Middle frontal gyrus (tissue), 1 donor: ENCODE results near the gene TLNRD1.

Experiments used
- DNase-seq: peaks from one replicate; pipeline ENCODE4 v3.0.0-alpha.2; 2015; ENCODE audit warnings: low spot score; ENCODE audit errors: extremely low spot score

TLNRD1 gene

DNA sequence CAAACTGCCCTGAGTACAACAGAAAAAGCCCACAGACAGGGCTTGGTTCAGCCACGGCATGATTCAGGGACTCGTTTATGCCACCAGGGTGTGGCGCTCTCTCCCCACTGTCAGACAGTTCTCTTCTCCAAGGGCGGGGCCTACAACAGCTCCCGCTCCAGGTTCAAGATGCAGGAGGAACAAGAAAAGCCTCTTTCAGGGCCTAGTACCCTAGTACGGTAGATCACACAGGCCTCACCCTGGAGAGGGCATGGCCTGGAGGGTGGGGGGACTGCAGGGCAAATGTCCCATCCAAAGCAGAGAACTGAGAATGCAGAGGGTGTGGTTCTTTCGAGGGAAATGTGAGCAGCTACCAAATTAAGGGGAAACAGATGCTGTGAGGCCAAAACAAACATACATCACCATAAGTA, 23.1 kb upstream of the TLNRD1 start:
- DNase-seq, result no peak

DNA sequence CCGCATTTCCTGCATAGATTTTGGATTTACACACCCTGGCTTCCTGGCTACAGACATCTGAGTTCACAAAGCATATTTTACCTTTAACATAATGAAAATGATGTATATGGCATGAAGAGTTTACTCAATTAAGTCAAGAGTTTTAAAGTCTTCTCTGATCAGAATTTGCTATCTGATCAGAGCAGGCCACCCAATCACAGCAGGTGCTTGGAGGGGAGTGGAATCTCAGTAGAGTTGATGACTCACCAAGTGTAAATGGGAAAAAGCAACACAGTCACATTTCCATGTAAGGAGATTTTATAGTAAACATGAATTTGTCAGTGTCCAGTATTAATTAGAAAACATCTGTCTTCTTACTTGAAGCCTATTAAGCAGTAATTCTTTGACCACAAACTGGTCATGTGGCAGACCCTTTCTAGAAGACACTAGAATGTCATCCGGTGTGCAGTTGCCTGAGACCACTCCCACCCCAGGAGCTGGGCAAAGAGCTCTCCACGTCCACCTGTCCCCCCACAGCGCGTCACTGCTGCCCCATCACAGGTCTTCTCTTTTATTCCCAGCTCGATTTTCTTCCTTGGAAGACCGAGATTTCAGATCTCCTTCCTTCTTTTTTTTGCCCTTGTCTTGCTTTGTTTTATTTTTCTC, 21.9 kb upstream of the TLNRD1 start:
- DNase-seq, result no peak

DNA sequence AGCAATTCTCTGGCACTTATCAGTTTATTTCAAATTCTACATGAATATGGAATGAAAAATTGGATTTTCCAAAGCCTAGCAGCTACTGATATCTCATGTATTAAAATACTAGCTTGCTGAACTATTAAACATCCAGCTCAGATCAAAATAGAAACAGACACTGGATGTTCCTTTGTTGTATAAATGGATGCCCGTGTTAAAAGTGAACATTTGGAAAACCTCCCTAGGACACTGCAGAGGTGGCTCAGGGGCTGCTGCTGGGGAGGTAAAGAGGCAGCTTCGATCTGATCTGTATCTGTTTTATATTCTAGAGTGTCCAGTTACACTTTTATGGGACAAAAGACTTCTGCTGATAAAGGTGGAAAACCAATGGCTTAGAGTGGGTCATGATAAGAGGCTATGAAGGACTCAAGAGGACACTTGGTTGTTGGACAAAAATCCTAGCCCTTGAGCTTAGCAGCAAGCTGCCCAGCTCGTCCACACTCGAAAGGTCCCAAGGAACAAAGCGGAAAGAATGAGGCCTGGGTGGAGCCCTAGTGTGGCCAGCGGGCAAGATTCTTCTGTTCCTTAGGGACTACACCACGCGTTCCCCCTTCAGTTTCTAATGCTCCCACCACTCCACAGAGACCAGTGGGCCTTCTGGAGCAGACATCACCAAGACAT, 21.1 kb upstream of the TLNRD1 start:
- DNase-seq, result no peak

DNA sequence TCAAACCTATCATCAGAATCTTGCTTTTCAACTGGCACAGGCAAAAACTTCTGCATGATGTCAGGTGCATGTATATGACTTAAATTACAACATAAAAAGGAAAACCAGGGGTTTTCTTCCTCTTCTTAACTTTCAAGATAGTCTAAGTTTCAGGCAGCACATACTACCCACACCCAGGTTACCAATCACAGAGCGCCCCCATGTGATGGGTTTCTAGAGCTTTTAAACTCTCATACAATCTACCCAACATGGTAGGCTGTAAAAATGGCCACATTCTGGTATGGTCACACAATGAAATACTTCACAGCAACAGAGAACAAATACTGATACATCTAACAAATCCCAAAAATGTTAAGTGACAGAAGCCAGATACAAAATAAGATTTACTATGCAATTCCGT, 18.5 kb upstream of the TLNRD1 start:
- no peak for DNase-seq

DNA sequence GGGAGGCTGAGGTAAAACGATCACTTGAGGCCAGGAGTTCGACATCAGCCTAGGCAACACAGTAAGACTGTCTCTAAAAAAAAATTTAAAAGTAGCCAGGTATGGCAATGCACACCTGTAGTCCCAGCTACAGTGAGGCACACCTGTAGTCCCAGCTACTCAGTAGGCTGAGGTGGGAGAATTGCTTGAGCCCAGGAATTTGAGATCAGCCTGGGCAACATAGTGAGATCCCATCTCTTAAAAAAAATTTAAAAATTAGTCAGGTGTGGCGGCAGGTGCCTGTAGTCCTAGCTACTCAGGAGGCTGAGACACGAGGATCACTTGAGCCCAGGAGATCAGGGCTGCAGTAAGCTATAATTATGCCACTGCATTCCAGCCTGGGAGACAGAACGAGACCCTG, 17.9 kb upstream of the TLNRD1 start:
- no peak for DNase-seq

DNA sequence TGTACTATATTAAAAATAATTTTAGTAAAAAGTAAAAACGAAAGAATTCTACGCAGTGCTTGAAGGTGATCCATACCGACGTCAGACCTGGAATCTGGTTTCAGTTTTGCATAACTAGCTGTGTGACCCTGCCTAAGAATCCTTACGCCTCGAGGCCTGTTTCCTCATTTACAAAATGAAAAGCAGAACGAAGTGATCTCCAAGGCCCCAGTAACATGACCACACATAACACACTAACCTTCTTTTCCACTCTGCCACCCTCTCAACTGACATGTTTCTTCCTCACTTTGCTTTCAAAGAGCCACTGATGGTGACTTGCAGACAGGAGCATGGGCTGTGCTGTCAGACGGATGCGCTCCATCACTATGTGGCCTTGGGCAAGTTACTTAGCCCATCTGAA, 15.9 kb upstream of the TLNRD1 start:
- DNase-seq, result no peak

DNA sequence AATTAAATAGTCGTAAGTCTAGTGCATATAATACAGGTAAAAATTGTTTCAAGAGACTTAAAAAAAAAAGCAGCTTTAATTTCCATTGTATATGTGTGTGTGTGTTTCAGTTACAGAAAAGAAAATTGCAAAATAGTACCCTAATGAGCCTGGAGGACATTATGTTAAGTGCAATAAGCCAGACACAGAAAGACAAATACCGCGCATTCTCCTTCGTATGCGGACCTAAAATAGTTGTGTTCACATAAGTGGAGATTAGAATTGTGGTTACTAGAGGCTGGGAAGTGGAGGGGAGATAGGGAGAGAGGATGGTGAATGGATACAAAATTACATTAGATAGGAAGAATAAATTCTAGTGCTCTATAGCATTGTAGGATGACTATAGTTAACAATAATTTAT, 14.7 kb upstream of the TLNRD1 start:
- DNase-seq, result no peak

DNA sequence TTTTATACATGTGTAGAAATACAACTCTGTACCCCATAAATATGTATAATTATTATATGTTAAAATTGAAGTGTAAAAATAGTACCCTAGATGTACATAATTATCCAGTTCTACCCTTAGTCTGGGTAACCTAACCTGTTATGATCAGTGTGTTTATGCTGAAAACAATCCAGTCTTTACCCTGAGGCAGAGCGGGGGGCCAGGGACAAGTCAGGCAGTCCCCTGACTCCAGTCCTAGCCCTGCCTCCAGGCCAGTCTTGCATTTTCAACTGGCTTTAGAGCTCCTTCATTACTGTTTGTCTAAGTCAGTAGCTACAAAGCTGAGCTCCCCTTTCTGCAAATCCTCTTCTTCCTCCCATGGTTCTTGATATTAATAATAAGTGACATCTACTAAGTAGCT, 14.2 kb upstream of the TLNRD1 start:
- DNase-seq, result no peak

DNA sequence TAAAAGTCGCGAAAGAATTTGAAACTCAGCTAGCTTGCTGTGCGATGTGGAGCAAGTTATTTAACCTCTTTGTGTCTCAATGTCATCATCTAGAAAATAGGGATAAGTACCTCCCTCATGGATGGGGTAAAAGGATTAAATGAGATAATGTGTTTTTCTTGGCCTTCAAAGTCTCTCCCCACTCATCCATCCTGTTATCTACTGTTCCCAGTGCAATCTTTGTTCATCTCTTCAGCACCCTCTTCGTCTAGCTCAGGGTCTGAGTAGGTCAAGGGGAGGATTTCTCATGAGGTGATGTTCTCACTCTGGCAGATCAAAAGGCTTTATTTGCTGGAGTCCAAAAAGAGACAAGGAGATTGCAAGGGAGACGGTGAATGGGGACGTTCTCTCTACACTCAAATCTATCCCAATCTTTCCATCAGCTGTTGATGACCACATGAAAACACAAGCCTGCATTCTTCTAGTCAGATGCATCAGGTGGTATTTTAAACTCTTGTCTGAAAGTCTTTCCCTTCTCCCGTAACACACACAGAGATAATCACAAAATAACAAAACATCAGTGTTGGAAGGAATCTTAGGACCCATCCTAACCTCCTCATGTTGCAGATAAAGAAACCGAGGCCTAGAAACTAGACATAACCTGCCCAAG, 12.5 kb upstream of the TLNRD1 start:
- DNase-seq, result no peak

DNA sequence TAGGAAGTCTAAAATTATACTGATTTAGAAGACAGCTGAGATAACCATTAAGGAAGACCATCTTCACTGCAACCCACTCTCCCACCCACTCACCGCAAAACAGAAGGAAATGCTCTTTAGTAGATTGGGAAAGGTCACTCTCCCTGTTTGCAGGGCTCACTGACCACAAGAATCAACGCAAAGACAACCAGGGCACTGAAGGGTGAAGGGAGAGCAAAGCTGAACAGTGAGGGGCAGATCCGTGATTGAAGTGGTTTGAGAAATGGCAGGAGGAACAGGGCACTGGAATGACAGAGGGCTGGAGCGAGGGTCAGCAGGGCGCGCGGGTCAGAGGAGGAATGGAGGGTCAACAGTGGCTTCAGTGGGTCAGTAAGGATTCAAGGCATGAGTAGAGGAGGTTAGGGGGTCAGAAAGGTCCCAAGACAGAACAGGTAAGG, 11.6 kb upstream of the TLNRD1 start:
- no peak for DNase-seq

DNA sequence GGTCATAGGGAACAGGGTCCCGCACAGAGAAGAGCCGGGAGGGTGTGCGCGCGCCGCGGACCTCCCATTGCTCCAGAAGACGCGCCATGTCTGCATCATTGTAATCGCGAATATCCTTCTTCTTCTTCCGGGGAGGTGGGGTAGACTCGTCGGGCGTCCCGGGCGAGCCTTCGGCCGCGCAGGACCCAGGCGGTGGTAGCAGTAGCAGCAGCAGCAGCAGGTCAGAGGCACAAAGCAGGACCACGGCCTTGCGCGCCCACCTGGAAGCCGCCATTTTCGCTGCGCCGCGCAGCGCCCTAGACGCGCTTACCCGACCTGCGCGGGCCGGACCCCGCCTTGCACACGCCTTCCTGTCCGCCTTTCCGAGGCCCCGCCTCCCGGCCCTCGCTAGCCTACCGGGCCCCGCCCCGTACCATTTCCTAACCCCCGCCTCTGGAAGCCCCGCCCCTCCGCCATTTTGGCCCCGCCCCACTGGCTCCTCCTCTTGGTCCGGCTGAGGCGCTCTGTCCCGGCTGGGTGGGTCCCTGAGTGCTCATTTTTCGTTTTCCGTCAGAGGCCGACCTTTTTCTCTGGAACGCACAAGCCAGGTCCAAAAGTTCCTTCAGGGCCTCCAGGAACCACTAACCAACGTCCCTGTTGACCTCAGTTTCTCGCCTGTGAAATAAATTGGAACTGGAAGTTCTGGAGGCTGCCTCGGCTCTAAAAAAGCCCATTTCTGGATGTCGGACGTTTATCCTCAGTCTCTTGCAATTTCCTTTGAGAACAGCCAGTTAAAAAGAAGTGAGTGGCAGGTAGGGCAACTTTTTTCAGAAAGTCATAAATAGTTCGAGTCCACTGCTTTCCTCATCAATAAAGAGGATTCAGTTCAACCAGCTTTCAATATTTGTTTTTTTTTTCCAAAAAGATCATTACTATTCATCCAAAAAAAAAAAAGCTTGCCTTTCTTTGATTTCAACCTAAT, 10.9 kb upstream of the TLNRD1 start, which contains the start of gene MESD:
Gene MESD, minus strand, starts transcription at position 302 of the 961 bp plus-strand sequence. Its CDS starts 28 bp downstream, at position 274.
- peak; percentile 86 for DNase-seq

DNA sequence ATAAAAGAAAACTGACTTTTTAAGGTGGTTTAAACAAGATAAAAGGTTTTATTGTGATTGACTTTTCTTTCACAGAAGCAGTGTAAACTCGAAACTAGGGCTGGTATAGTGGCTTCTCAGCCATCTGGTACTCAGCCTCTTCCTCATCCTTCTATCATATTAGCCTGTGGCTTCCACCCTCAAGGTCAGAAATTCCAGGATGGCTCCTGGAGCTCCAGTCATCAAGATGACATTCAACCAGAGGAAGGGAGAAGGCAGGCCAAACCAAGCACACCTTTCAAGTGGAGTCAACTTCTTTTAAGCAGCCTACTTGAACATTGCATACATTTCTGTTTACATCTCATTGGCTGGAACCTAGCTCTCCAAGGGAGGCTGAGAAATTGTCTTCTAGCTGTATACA, 9.8 kb upstream of the TLNRD1 start:
- no peak for DNase-seq

DNA sequence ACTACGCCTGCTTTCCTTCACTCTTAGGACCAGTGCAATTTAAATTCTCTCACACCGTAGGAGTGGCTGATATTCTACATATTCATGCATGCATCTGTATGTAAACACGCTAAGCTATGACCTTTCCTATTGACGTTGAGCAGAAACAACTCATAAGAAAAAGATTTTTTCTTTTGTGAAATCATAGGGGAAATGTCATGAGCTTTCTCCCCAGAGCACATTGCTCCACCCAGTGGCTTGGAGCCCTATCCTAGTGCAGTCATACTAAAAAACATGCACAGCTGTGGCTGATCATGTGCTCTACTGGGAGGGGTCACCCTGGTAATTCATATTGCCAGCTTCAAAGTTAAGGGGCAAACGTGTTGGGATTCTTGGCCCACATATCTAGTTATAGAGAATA, 9.3 kb upstream of the TLNRD1 start:
- no peak for DNase-seq

DNA sequence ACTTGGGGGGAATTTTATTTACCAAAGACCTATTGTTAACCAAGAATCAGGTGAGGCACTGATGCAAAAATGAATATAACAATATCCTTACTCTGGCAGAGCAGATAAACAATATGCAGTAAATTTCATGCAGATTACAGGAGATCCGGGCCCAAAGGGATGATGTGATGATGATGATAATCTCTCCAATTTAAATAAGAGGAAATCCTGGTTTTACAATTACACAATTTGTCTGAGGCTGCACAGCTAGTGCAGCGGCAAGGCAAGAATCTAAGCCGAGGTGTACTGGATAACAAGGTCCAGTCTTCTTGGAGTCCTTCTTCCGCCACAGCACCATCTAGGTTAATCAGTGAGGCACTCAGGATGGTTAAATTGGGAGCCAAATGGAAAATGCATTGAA, 8.7 kb upstream of the TLNRD1 start:
- DNase-seq, result no peak

DNA sequence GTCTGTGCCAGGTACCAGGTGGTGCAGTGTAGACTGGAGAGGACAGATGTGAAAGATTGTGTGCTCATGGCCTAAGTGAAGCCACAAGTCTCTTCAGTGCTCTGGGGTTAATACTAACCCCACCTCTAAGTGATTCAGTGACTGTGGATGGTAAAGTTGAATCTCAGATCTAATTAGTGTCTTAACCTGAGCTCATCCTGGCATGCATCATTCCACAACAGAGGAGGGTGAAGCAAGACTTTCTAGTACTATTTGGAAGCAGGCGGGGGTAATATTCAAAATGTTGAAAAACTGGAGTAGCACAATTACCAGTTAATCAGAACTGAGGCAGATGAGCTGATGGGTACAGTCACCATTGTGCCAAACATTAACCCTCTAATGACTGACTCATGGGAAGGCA, 8.3 kb upstream of the TLNRD1 start:
- DNase-seq, result no peak

DNA sequence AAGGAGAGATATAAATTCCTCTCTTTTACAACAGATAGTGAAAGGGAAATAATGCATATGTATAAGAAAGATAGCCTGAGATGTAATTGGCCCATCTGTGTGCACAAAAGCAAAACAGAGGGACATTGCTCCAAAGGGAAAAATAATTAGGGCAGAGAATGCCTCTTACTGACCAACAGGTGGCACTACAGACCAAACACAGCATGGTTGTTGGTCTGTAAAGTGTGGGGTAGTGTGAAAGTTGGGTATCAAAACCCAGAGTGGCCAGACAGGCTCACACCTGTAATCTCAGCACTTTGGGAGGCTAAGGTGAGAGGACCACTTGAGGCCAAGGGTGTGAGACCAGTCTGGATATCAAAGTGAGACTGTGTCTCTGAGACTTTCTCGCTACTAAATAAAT, 4.5 kb upstream of the TLNRD1 start:
- DNase-seq, result no peak

DNA sequence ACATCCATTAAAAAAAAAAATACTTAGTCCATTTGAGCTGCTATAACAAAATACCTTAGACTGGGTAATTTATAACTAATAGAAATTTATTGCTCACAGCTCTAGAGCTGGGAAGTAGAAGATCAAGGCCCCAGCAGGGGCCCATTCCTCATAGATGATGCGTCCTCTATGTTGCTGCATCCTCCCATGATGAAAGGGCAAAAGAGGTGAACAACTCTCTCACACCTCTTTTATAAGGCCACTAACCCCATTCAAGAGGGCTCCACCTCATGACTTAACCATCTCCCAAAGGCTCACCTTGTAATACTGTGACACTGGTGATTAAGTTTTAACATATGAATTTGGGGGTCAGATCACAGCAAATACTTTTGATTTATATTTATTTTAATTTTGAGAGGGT, 3.0 kb upstream of the TLNRD1 start:
- DNase-seq, result no peak

DNA sequence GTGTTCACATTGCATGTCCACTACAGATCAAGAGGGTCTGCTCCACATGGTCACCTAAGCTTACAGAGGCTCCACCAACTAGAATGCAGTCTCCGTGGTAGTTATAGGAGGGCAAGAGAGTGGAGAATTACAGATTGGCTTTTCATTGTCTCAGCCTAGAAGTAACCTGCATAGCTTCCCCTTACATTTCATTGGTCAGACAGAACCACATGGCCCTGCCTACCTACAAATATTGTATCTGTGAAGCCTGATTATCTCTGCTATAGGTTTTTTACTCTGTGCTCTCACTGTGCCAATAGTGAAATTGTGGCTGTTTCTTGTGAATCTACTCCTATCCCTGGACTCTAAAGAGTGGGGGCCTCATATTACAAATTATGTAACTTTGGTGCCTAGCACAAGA, 2.5 kb upstream of the TLNRD1 start:
- DNase-seq, result no peak

DNA sequence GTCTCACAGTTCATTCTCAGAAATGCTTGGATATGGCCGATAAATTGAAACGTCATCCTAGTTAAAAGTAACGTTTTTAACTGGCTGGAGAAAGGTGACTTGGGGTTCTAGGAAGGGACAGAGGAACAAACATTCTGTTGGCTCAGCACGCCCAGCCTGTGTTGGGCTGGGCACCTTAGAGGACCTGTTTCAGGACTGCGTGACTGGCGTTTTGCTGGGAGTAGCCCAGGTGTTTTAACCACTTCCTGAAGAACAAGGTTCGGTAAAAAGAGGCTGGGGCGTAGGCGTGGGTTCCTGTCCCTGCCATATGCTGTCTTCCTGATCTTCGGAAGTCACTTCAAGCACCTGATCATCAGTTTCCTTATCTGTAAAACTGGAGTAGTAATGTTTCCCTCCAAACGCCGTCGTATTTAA, 1.1 kb upstream of the TLNRD1 start:
- DNase-seq, result no peak

DNA sequence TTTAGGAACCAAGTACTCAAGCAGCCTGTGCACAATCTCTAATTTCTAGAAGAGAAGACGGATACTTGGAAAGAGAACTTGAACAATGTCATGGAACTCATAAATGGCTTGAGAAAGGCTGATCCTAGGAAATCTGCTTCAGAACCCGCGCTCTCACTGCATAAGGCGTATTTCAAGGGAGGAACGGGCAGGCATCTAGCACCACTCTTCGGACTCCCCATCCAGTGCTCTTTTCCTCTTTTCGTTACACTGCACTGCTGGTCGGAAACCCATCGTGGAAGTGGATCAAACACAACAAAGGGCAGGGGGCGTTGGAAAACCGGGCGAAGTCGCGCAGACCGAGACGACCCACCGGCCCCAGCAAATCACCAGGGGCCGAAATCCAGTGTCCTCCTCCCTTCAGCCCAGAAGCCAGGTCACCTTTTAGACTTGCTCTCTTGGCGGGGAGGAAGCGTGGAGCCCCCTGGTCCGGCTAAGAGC, 539 bp upstream of the TLNRD1 start:
- DNase-seq, result no peak
